ENCODE results near the gene ROPN1B.
"Not testable (repeated sequence)": the region's sequence is repeated elsewhere in the genome, so short reads cannot be mapped to it uniquely, and the experiment has no call there.

DNA sequence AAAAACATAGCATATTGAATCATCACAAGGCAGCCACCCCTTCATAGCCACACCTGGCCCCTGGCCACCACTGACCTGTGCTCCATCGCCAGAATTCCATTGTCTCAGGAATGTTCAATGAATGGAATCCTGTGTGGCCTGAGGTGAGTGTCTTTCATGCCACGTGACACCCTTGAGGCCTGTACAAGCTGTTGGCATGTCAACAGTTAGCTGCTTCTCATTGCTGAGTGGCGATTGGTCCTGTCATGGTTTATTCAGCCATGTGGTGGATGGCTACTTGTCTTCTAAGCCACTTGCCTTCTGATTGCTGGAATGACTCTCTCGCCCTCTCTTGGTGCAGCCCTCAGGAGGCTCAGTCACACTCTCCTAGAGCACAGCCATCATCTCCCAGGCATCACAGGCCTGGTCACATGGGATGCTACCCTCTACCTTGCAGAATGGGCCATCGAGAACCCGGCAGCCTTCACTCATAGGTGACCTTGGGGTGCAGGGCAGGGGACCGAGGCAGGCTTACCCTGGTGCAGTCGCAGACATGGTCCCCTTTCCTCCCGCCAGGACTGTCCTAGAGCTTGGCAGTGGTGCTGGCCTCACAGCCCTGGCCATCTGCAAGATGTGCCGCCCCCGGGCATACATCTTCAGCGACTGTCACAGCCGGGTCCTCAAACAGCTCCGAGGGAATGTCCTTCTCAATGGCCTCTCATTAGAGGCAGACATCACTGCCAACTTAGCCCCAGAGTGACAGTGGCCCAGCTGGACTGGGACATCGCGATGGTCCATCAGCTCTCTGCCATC lies 45.5 kb upstream of the ROPN1B start:
- TF ChIP-seq POLR2A (IDR thresholded peaks at IDR 0.05): not testable (repeated sequence)
- TF ChIP-seq, protein P1, sequence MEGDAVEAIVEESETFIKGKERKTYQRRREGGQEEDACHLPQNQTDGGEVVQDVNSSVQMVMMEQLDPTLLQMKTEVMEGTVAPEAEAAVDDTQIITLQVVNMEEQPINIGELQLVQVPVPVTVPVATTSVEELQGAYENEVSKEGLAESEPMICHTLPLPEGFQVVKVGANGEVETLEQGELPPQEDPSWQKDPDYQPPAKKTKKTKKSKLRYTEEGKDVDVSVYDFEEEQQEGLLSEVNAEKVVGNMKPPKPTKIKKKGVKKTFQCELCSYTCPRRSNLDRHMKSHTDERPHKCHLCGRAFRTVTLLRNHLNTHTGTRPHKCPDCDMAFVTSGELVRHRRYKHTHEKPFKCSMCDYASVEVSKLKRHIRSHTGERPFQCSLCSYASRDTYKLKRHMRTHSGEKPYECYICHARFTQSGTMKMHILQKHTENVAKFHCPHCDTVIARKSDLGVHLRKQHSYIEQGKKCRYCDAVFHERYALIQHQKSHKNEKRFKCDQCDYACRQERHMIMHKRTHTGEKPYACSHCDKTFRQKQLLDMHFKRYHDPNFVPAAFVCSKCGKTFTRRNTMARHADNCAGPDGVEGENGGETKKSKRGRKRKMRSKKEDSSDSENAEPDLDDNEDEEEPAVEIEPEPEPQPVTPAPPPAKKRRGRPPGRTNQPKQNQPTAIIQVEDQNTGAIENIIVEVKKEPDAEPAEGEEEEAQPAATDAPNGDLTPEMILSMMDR (IDR thresholded peaks at IDR 0.05): not testable (repeated sequence)

All from esophagus squamous epithelium (tissue), 4 donors.